B cell (primary cell): ENCODE data around the gene MAMLD1. TPM values are rescaled to one million over a fixed set of nuclear protein-coding genes. Genes with fewer than 3 reads are reported as not detected.

ENCODE experiments used
- ATAC-seq: fragments of 200-7000 bp; cut with Tn5 transposase; one replicate; pipeline ENCODE4 v1.10.0; 2021; ENCODE audit warnings: low read depth, mild to moderate bottlenecking, moderate number of reproducible peaks, moderate library complexity
- CTCF ChIA-PET: fragments of 350-600 bp; sonication (Branson Sonifier 250); formaldehyde crosslinking; loops from one replicate; lab custom pipeline; 2021; ENCODE audit warnings: antibody characterized with exemption, inconsistent platforms; lab: Charles Lee
- POLR2A ChIA-PET: fragments of 350-600 bp; sonication (Branson Sonifier 250); formaldehyde crosslinking; loops from one replicate; lab custom pipeline; 2021; ENCODE audit warnings: antibody characterized with exemption; lab: Charles Lee
- DNase-seq: peaks from one replicate; pipeline ENCODE4 v3.0.0; 2013
- H2AFZ ChIP-seq: 2 replicates; pipeline ENCODE4 v1.6.1; 2012; ENCODE audit warnings: mild to moderate bottlenecking, low read depth, low read length; ENCODE audit not compliant: insufficient read depth, poor library complexity, severe bottlenecking
- H3K27ac ChIP-seq, 2 donors: 1 replicate in 1 of 2; 2 replicates in 1 of 2; pipeline ENCODE4 v1.5.1; 2012 to 2013; ENCODE audit warnings: low read length in 2 of 2, mild to moderate bottlenecking in 2 of 2, moderate library complexity in 1 of 2
- H3K27me3 ChIP-seq, 4 experiments: fragments of 200-600 bp in 1 of 4; sonication (generic) in 1 of 4; replicated peaks in 1 of 4; 1 replicate in 2 of 4; 2 replicates in 2 of 4; pipeline versions ENCODE4 v1.6.1 to v1.7.0; 2013 to 2016; ENCODE audit warnings: low read length in 3 of 4, mild to moderate bottlenecking in 2 of 4, mixed read lengths in 1 of 4, moderate library complexity in 1 of 4; ENCODE audit not compliant: insufficient read depth in 4 of 4, control insufficient read depth in 3 of 4; ENCODE audit errors: control extremely low read depth in 1 of 4
- H3K36me3 ChIP-seq, 2 experiments: replicated peaks in 1 of 2; 1 replicate in 1 of 2; 2 replicates in 1 of 2; pipeline versions ENCODE4 v1.6.1 to v1.7.1; 2013; ENCODE audit warnings: low read length in 1 of 2; ENCODE audit not compliant: insufficient read depth in 2 of 2, control insufficient read depth in 1 of 2; ENCODE audit errors: control extremely low read depth in 1 of 2, extremely low read depth in 1 of 2
- H3K4me1 ChIP-seq, 2 donors: fragments of 200-600 bp in 1 of 2; sonication (generic) in 1 of 2; 1 replicate in 1 of 2; 2 replicates in 1 of 2; pipeline versions ENCODE4 v1.5.1 to v1.6.1; 2013 to 2017; ENCODE audit warnings: low read length in 2 of 2; ENCODE audit not compliant: control insufficient read depth in 2 of 2, insufficient read depth in 2 of 2
- H3K4me2 ChIP-seq: replicated peaks from 2 replicates; pipeline ENCODE3; 2012; ENCODE audit warnings: mild to moderate bottlenecking, low read depth, low read length; ENCODE audit not compliant: poor library complexity, severe bottlenecking
- H3K4me3 ChIP-seq, 5 experiments: fragments of 200-600 bp in 1 of 5; sonication (generic) in 1 of 5; 1 replicate in 3 of 5; 2 replicates in 2 of 5; pipeline versions ENCODE4 v1.5.1 to v1.7.0; 2011 to 2016; ENCODE audit warnings: low read length in 4 of 5, mild to moderate bottlenecking in 4 of 5, low read depth in 2 of 5, control low read depth in 1 of 5, moderate library complexity in 1 of 5; ENCODE audit not compliant: insufficient read depth in 1 of 5; ENCODE audit errors: control extremely low read depth in 1 of 5, extremely low read depth in 1 of 5
- H3K79me2 ChIP-seq: fragments of 200-600 bp; sonication (generic); one replicate; pipeline ENCODE4 v1.6.0; 2016; ENCODE audit warnings: low read length; ENCODE audit not compliant: control insufficient read depth, insufficient read depth
- H3K9ac ChIP-seq: fragments of 200-600 bp; sonication (generic); 2 replicates; pipeline ENCODE4 v1.6.1; 2017; ENCODE audit warnings: mild to moderate bottlenecking, low read length, moderate library complexity
- H3K9me3 ChIP-seq, 3 donors: one replicate each; pipeline versions ENCODE4 v1.6.1 to v1.7.1; 2013; ENCODE audit warnings: low read length in 2 of 3; ENCODE audit not compliant: control insufficient read depth in 2 of 3, insufficient read depth in 1 of 3; ENCODE audit errors: control extremely low read depth in 1 of 3
- H4K20me1 ChIP-seq: 2 replicates; pipeline ENCODE4 v1.6.0; 2012; ENCODE audit warnings: mild to moderate bottlenecking, low read length; ENCODE audit not compliant: insufficient read depth, control insufficient read depth, poor library complexity, severe bottlenecking
- H3K27ac Mint-ChIP-seq: one replicate; pipeline ENCODE4 v1.8.0; 2021; ENCODE audit warnings: mixed read lengths
- H3K27me3 Mint-ChIP-seq: one replicate; pipeline ENCODE4 v1.8.0; 2021; ENCODE audit warnings: mixed read lengths
- H3K4me1 Mint-ChIP-seq: one replicate; pipeline ENCODE4 v1.8.0; 2021; ENCODE audit warnings: mixed read lengths
- H3K4me3 Mint-ChIP-seq: one replicate; pipeline ENCODE4 v1.8.0; 2021; ENCODE audit warnings: mixed read lengths
- H3K9me3 Mint-ChIP-seq: one replicate; pipeline ENCODE4 v1.8.0; 2022; ENCODE audit warnings: mixed read lengths; ENCODE audit not compliant: insufficient read depth
- CTCF ChIP-seq: fragments of 200-600 bp; IDR thresholded peaks from one replicate; pipeline ENCODE4 v1.8.0; 2022; ENCODE audit warnings: antibody characterized with exemption, mild to moderate bottlenecking
- EZH2 ChIP-seq: IDR thresholded peaks from 2 replicates; pipeline ENCODE4 v1.6.1; 2012; ENCODE audit warnings: borderline replicate concordance, low read depth, mild to moderate bottlenecking, moderate library complexity, low read length; ENCODE audit not compliant: insufficient read depth, poor library complexity, severe bottlenecking
- WGBS: methylation state at CpG from one replicate; pipeline ENCODE4 v1.1.5; 2013; ENCODE audit warnings: missing lambda C conversion rate; ENCODE audit not compliant: insufficient coverage; 5-methylcytosine and 5-hydroxymethylcytosine counted together
- intact Hi-C: fragments of 100-400 bp; cut with micrococcal nuclease; formaldehyde crosslinking; loops from one replicate; pipeline ENCODE4 v1.10.0; 2022
- polyA plus RNA-seq: library from polyadenylated mRNA; depleted of rRNA; stranded (reverse); fragments of >200 nt; gene quantifications from 2 replicates; pipeline ENCODE4 v1.2.3, GENCODE V29; 2012
- total RNA-seq, 2 donors: library from RNA; stranded (reverse); fragments of 120-200 nt in 1 of 2; gene quantifications; 1 replicate in 1 of 2; 2 replicates in 1 of 2; pipeline versions ENCODE4 v1.2.3 to v1.2.4, GENCODE V29; 2013 to 2022

MAMLD1 gene
- total and polyA plus RNA-seq, 2 donors (not counting 1 experiment from before 2014, with no cell fraction given) = 1.4 to 1.9 TPM

- no peak overlapping the region for H3K4me2 ChIP-seq
- no peak overlapping the region for H3K27ac ChIP-seq
- H3K9ac ChIP-seq = no peak overlapping the region
- DNase-seq (no peak), ATAC-seq (no peak)
- H3K36me3 ChIP-seq = no peaks in the 10 kb centered on the region
- no peaks in the 10 kb centered on the region for H3K27me3 Mint-ChIP-seq
- POLR2A ChIA-PET = no interaction called here
- no peaks in the 10 kb centered on the region for H4K20me1 ChIP-seq
- TF ChIP-seq EZH2 (no peak), CTCF (no peak)
- WGBS = 100% methylated on average over 1 of the region's 3 CpGs
- no peak overlapping the region for H3K4me3 Mint-ChIP-seq
- H3K4me1 Mint-ChIP-seq = no peaks in the 10 kb centered on the region
- H2AFZ ChIP-seq = no peak overlapping the region
- no peaks in the 10 kb centered on the region for H3K79me2 ChIP-seq
- no peaks in the 10 kb centered on the region for H3K4me1 ChIP-seq
- H3K27me3 ChIP-seq = no peaks in the 10 kb centered on the region
- no peaks in the 10 kb centered on the region for H3K9me3 Mint-ChIP-seq
- no peak overlapping the region for H3K27ac Mint-ChIP-seq
- intact Hi-C loops = no loop called here
- CTCF ChIA-PET = no interaction called here
- H3K9me3 ChIP-seq = no peaks in the 10 kb centered on the region
- H3K4me3 ChIP-seq = no peak overlapping the region
These were observed 97.7 kb downstream of the MAMLD1 start for GRCh38 chrX:150460781-150461180.

GRCh38 chrX:150463566-150463965, 100.4 kb downstream of the MAMLD1 start:
- TF ChIP-seq CTCF (no peak), EZH2 (no peak)
- Histone ChIP-seq H3K9ac (no peak overlapping the region), H3K4me2 (no peak overlapping the region), H4K20me1 (no peaks in the 10 kb centered on the region), H2AFZ (no peak overlapping the region), H3K36me3 (no peaks in the 10 kb centered on the region), H3K27me3 (no peaks in the 10 kb centered on the region), H3K79me2 (no peaks in the 10 kb centered on the region), H3K9me3 (no peaks in the 10 kb centered on the region), H3K27ac (no peak overlapping the region), H3K4me1 (no peaks in the 10 kb centered on the region), H3K4me3 (no peak overlapping the region)
- intact Hi-C loops = no loop called here
- Mint-ChIP-seq H3K9me3 (no peaks in the 10 kb centered on the region), H3K27me3 (no peaks in the 10 kb centered on the region), H3K4me3 (no peak overlapping the region), H3K4me1 (no peaks in the 10 kb centered on the region), H3K27ac (no peak overlapping the region)
- no peak for DNase-seq
- no CpG with 5 or more reads among the region's 1 CpG for WGBS
- CTCF ChIA-PET = interaction anchor here (1.5 kb wide), 1 partner anchor 10 kb away, joined by 4 read pairs; no protein-coding TSS in a partner anchor
- POLR2A ChIA-PET = no interaction called here
- ATAC-seq = no peak
